ENCODE data around the gene ATP2C1. TPM values are rescaled to one million over a fixed set of nuclear protein-coding genes. Genes with fewer than 3 reads are reported as not detected.
A peak's percentile ranks its signal among the peaks of the same experiment; 100 is the strongest.

Gene ATP2C1
- total and polyA plus RNA-seq, 2 of the 4 experiments (the other 2 are of a cell fraction), result 41.4 to 50.2 TPM

DNA sequence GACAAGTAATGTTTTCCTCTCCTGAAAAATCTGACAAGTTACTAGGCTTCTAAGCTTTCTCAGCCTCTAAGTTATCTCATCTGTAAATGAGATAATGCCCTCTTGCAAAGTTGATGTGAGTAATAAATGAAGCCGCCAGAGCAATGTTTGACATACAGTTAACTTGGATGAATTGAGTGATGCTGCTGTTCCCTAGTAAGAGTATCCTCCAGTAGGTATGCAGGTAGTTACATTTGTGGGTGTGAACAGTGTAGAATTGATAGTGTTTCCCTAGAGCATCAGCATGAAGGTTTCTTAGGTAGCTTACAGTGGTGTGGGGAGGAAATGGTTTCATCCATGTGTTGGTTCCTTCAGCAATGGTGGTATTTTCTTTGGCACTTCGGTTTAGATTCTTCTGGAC, 3.4 kb downstream of the ATP2C1 start:
- Histone ChIP-seq H3K4me1 (ENCODE audit: control insufficient read depth, insufficient read depth, low read length) (peaks cover 3% of the 10 kb centered on the region), H2BK5ac (ENCODE audit: low read depth, low read length, poor library complexity, severe bottlenecking) (no peak overlapping the region), H4K20me1 (ENCODE audit: insufficient read depth, low read length) (peaks cover 42% of the 10 kb centered on the region), H3K14ac (replicated peaks; ENCODE audit: low read depth, low read length) (no peak overlapping the region), H3K18ac (ENCODE audit: low read depth, low read length) (no peak overlapping the region), H4K8ac (ENCODE audit: low read depth in 2 of 2, low read length in 2 of 2) (no peak overlapping the region), H3K4me3 (ENCODE audit: insufficient read depth, low read depth, low read length) (no peak overlapping the region), H3K9ac (ENCODE audit: low read depth, low read length) (no peak overlapping the region), H2AFZ (replicated peaks; ENCODE audit: low read length, poor library complexity) (no peak overlapping the region), H3K56ac (ENCODE audit: extremely low read depth, insufficient read depth, low read length) (no peak overlapping the region), H2BK120ac (ENCODE audit: low read depth, low read length) (no peak overlapping the region), H3K27me3 (ENCODE audit: control insufficient read depth, insufficient read depth, low read length) (no peaks in the 10 kb centered on the region), H3K9me3 (ENCODE audit: control insufficient read depth, insufficient read depth, low read length) (no peaks in the 10 kb centered on the region), H4K5ac (ENCODE audit: low read depth, low read length) (no peak overlapping the region), H2AK5ac (ENCODE audit: low read depth, low read length) (no peak overlapping the region), H3K36me3 (ENCODE audit: control insufficient read depth, insufficient read depth, low read length) (no peaks in the 10 kb centered on the region), H3K4ac (ENCODE audit: low read depth, low read length) (no peak overlapping the region), H2AK9ac (replicated peaks; ENCODE audit: low read depth, low read length, poor library complexity) (no peak overlapping the region), H2BK15ac (ENCODE audit: low read depth, low read length) (no peak overlapping the region), H3K23ac (ENCODE audit: low read depth, low read length) (peak overlapping the region; percentile 28; the same call in 1 of the 2 replicates), H4K91ac (ENCODE audit: insufficient read depth, low read depth, low read length) (no peak overlapping the region), H3K79me1 (ENCODE audit: low read depth in 1 of 2, low read length in 2 of 2) (peaks cover 16 to 54% of the 10 kb centered on the region in 2 experiments), H3K4me2 (ENCODE audit: low read depth, low read length) (peak overlapping the region; percentile 22; the same call in 1 of the 2 replicates), H3K9me1 (ENCODE audit: insufficient read depth, low read length) (peaks cover 4% of the 10 kb centered on the region; the same call in 1 of the 2 replicates), H2BK20ac (ENCODE audit: low read depth, low read length) (no peak overlapping the region), H3K27ac (ENCODE audit: insufficient read depth, low read length) (no peak overlapping the region)
- ATAC-seq (ENCODE audit: low read depth) (no peak), DNase-seq (no peak)
- no peak for TF ChIP-seq MAZ (IDR thresholded peaks at IDR 0.05; ENCODE audit: borderline replicate concordance, low read depth, low read length)
- no peak for TF ChIP-seq SMC3 (IDR thresholded peaks at IDR 0.05; ENCODE audit: low read depth, low read length)
- TF ChIP-seq, protein P1, sequence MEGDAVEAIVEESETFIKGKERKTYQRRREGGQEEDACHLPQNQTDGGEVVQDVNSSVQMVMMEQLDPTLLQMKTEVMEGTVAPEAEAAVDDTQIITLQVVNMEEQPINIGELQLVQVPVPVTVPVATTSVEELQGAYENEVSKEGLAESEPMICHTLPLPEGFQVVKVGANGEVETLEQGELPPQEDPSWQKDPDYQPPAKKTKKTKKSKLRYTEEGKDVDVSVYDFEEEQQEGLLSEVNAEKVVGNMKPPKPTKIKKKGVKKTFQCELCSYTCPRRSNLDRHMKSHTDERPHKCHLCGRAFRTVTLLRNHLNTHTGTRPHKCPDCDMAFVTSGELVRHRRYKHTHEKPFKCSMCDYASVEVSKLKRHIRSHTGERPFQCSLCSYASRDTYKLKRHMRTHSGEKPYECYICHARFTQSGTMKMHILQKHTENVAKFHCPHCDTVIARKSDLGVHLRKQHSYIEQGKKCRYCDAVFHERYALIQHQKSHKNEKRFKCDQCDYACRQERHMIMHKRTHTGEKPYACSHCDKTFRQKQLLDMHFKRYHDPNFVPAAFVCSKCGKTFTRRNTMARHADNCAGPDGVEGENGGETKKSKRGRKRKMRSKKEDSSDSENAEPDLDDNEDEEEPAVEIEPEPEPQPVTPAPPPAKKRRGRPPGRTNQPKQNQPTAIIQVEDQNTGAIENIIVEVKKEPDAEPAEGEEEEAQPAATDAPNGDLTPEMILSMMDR (conservative IDR thresholded peaks at IDR 0.05; ENCODE audit: low read depth, low read length), result no peak
- no peak for TF ChIP-seq NFE2L2 (IDR thresholded peaks at IDR 0.05; ENCODE audit: low read depth, low read length)
- TF ChIP-seq, protein P2, sequence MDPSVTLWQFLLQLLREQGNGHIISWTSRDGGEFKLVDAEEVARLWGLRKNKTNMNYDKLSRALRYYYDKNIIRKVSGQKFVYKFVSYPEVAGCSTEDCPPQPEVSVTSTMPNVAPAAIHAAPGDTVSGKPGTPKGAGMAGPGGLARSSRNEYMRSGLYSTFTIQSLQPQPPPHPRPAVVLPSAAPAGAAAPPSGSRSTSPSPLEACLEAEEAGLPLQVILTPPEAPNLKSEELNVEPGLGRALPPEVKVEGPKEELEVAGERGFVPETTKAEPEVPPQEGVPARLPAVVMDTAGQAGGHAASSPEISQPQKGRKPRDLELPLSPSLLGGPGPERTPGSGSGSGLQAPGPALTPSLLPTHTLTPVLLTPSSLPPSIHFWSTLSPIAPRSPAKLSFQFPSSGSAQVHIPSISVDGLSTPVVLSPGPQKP (IDR thresholded peaks at IDR 0.05; ENCODE audit: borderline replicate concordance, low read depth, low read length), result no peak
- TF ChIP-seq CHD1 (IDR thresholded peaks at IDR 0.05; ENCODE audit: low read depth, low read length), result no peak
- no peak for TF ChIP-seq RCOR1 (IDR thresholded peaks at IDR 0.05; ENCODE audit: insufficient replicate concordance, low read length)
- no peak for TF ChIP-seq RFX5 (IDR thresholded peaks at IDR 0.05; ENCODE audit: low read depth, low read length)
- no peak for TF ChIP-seq FOS (IDR thresholded peaks at IDR 0.05; ENCODE audit: low read depth, low read length)
- TF ChIP-seq RAD21 (IDR thresholded peaks at IDR 0.05; ENCODE audit: low read length), result no peak
- TF ChIP-seq MAFK (IDR thresholded peaks at IDR 0.05; ENCODE audit: low read depth, low read length), result no peak
- TF ChIP-seq, protein P3, sequence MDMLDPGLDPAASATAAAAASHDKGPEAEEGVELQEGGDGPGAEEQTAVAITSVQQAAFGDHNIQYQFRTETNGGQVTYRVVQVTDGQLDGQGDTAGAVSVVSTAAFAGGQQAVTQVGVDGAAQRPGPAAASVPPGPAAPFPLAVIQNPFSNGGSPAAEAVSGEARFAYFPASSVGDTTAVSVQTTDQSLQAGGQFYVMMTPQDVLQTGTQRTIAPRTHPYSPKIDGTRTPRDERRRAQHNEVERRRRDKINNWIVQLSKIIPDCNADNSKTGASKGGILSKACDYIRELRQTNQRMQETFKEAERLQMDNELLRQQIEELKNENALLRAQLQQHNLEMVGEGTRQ (IDR thresholded peaks at IDR 0.05; ENCODE audit: low read depth, low read length), result no peak
- TF ChIP-seq POLR2A (IDR thresholded peaks at IDR 0.05; ENCODE audit: low read depth, low read length), result no peak
- no peak for TF ChIP-seq MXI1 (IDR thresholded peaks at IDR 0.05; ENCODE audit: borderline replicate concordance, low read depth, low read length)
- POLR2A ChIA-PET (ENCODE audit: unreplicated experiment), result no interaction called here
- no TSS peak for BruUV-seq (replicated peaks)
- intact Hi-C loops (cut with micrococcal nuclease), result loop anchor here (5.0 to 10.0 kb wide), 2 partner anchors 115 to 203 kb away; no protein-coding TSS in a partner anchor
- in situ Hi-C loops (cut with MboI; ENCODE audit: low sequenced_read_pairs), result no loop called here
- CTCF ChIA-PET, result no interaction called here
- dilution Hi-C loops (cut with HindIII; ENCODE audit: low sequenced_read_pairs, unreplicated experiment), result no loop called here
- WGBS, 2 experiments (ENCODE audit: extremely low coverage in 2 of 2, insufficient read length in 1 of 2), result 80% methylated on average over 1 of the region's 2 CpGs; no CpG with 5 or more reads in 1 of the 2 experiments

Data from IMR-90 (cell line).